Measurements from ENCODE around the gene TRMT5.
A peak's percentile ranks its signal among the peaks of the same experiment; 100 is the strongest.

Gene TRMT5, protein sequence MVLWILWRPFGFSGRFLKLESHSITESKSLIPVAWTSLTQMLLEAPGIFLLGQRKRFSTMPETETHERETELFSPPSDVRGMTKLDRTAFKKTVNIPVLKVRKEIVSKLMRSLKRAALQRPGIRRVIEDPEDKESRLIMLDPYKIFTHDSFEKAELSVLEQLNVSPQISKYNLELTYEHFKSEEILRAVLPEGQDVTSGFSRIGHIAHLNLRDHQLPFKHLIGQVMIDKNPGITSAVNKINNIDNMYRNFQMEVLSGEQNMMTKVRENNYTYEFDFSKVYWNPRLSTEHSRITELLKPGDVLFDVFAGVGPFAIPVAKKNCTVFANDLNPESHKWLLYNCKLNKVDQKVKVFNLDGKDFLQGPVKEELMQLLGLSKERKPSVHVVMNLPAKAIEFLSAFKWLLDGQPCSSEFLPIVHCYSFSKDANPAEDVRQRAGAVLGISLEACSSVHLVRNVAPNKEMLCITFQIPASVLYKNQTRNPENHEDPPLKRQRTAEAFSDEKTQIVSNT

DNA sequence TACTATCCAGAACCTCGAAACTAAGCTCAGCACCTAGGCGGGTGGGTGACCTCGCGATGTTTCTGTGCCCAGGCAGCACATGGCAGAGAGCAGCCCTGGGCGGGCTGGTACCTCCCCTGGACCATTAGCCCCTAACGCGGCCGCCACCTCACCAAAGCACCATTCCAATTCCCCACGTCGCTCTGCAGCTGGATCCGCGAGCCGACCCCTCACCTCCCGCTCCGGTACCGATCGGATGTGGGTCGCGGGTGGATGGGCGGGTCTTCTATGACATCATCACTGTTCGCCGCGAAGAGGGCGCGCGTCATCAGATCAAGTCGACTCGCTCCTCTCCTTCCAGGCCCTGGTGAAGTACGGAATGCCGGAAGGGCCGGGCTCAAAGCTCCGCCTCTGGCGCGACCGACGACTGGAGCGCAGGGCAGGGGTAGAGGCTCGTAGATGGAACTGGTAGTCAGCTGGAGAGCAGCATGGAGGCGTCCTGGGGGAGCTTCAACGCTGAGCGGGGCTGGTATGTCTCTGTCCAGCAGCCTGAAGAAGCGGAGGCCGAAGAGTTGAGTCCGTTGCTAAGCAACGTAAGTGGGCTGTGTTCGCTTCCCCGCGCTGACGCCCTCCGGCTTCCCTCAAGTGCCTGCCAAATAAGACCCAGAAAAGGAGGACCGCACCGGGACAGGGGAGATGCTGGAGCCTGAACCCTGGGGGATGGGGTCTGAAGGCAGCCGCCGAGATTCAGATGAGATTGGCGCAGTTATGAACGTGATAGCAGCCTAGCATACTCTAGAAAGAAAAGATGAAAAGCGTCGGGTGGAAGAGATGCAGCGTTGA lies at the start of gene TRMT5, which contains the start of gene SLC38A6:
Gene TRMT5 (minus strand): TSS at position 269 of the 822 bp plus-strand sequence. CDS start 106 bp downstream, at position 163.
Gene SLC38A6 (plus strand): TSS at position 435 of the 822 bp plus-strand sequence. CDS start 33 bp downstream, at position 468.
- peak; percentile 95 for DNase-seq

DNA sequence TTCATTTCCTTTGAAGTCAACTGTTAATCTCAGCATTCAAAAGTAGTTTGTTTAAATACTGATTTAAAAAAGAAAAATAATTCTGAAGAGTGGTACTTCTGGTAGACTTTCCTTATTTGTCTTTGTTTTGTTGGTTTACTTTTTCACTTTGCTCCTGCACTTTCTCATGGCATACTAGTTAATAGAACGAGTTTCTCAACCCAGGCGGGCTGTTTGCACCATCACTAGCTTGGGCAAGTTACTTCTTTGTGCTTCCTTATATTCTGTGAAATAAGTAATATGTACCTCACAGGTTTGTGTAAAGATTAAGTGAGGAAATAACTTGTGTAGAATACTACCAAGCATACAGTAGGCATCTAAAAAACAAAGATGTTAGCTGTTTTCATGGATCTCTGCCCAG lies 45.6 kb upstream of the TRMT5 start:
- no peak for DNase-seq

DNA sequence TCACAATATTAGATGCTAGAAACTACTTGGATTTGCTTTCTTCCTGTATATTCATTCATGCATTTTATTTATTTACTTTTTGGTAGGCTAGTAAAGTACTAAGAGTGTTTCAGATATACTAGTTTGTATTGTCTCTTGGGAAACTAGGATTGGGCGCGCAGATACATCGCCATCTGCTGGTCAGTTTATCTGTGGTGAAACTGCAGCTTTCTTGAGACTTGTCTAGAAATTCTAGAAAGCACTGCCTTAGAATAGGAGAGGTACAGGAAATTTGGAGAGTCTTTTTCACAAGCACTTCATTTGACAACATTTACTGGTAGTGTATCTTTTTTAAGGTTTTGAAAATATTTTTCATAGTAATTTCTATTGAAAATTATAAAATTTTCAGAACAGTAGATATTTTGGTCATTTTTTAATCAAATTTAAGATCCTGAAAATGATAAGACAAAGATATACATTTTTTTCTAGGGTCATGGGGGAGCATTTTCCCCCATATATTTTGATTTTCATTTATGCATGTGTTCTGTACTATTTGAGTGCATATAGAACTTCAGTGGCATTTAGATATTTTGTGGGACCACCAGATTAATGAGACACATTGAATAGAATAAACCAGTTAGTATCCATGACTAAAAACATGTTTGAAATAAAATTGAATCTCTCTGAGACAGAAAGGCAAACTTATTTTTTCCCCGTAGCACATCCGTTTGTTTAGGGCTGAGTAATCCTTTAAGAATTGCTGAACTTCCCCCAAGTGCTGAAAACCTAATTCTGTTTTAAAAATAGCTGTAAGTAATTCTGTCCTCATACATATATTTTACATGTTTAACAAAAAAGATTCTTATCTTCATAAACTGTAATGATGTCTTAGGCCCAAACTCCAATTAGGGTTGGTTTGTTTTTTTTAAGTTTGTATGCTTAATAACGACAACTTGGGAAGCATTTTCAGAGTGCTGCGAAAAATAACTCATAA lies 44.7 kb upstream of the TRMT5 start:
- peak; percentile 74 for DNase-seq

DNA sequence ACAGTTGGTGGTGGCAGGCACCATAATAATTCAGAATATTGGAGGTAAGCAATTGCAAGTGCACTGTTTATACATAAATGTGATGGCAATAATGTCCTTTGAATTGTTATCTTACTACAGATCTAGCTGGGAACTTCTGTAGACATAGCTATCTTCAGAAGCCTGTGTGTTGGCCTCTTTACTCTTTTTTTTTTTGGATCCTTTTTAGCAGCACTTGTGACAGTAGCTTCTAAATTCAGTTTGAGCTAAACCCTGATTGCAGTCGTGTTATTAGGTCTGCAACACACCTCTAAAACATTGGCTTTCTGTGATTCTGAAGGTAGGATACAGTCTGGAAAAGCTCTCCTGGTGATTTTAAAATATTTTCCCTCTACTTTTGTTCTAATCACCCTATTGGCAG lies 38.7 kb upstream of the TRMT5 start:
- DNase-seq, result no peak

DNA sequence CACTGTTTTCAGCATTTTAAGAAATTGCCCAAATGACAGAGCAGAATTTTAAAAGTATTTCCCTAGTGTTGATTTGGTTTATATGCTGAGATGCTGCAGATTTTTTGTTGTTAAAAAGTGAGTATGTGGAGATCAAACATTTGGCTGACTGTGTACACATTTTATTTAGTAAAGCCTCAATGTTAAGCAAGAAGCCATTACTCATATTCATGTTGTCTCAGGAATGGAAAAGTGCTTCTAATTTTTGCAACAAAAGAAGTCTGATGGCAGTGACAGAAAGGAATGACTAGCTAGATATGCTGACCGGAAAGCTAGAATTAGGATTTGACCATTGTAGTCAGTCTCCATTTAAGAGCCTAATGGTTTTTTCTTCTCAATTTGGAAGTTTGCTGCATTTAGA lies 22.7 kb upstream of the TRMT5 start:
- DNase-seq, result no peak

DNA sequence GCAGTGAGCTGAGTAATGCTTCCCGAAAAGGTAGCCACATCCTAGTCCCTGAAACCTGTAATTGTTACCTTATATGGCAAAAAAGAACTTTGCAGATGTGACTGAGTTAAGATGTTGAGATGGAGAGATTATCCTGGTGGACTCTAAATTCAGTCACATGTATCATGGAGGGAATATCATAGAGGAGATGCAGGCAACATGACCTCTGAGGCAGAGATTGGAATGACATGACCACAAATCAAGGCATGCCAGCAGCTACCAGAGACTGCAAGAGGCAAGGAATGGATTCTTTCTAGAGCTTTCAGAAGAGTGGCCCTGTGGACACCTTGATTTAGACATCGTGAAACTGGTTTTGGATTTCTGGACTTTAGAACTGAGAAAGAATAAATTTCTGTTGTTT lies 18.7 kb upstream of the TRMT5 start:
- no peak for DNase-seq

DNA sequence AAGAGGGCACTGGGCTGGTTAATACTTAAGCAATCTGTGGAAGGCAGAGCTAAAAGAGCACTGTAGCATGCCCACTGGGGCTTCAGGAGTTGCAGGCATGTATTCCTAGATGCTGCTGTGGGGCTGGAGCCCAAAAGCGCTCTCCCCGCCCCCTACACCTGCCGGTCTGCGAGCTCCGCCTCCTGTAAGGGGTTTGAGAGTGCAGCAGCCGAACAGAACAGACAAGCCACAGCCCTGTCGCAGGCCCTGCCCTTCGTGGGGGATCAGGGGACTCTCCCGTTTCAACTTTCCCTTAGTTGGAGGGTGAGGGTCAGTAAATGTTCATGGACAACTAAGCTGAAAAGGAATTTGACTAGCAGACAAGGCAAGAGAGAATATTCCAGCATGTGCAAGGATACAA lies 17.7 kb upstream of the TRMT5 start:
- DNase-seq, result no peak

DNA sequence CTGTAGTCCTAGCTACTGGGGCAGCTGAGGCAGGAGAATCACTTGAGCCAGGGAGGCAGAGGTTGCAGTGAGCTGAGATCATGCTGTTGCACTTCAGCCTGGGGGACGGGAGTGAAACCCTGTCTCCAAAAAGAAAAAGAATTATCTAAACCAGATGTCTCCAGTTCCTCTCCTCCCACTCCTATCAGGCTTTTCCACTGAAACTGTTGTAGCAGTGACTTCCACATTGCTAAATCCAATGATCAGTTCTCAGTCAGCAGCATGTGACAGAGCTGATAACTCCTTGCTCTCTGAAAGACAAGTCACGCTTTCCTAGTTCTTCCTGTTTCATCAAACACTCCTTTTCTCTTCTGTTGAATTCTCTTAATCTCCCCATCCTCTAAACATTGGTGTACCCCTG lies 8.7 kb upstream of the TRMT5 start:
- DNase-seq, result no peak

DNA sequence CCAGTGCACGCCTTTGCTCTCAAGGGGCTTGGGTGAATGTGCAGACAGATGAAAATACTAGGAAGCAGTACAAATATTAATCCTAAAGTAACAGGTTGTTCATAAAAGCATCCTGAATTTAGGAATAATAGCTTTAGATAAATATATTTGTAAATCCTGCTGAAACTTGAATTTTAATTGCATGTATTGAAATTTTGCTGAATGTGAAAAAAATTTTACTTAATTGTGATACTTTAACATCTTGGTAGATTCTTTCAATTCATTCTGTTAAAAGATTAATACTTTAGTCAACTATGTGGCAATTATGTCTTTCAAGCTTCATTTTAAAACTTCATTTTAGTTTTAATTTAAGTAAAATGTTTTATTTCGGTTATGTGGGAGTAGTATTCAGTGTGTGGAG lies 5.6 kb upstream of the TRMT5 start:
- no peak for DNase-seq

DNA sequence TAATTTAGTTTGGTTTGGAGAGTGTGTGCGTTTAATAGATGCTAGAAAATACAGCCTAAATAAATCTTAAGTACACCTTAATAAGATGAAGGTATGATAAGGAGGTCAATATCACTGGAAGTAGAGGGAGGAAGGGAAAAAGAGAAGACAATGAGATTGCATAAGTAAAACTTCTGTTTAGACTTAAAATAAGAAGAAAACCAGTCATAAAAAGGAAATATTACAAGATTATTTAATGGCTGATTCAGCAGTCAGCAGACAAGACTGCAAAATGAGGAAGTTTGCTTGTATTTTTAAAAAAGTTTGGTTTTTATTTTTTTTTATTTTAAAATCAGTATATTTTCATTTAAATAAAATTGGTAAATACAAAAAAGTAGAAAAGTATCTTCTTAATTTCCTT lies 3.3 kb upstream of the TRMT5 start:
- DNase-seq, result no peak

DNA sequence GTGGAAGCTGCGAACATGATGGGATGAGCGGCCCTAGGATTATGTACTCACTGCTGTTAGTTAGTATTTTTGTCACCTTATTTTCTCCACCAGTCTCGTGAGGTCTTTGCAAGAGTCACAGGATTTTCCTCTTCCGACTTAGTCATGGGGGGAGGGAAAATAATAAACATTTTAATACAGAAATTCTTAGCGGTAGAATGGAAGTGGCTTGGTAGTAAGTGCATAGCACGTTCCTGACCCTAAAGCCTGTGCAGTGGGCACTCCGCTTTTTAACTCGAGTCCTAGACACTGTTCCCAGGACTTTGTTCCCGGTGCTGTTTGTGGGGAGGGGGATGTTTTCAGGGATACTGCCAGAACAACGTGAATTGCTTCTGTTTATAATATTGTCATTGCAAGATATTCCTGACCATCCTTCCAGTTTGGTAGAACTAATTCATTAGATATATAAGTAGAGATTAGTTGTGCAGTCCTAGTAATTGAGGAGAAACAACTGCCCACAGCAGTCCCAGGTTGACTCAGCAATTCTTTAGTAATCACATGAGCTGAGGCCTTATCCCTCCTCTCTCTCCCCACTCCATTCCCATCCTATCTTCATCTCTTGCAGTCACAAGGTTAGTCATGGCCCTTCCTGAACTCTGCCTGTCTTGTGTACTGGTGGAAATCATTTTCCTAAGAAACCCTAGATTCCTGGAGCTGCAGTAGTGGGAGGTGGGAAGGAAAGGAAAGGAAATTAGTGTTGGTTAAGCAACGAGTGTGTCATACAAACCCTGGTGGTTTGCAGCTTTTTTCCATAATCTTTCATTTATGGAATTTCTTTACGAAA lies 965 bp upstream of the TRMT5 start:
- no peak for DNase-seq

DNA sequence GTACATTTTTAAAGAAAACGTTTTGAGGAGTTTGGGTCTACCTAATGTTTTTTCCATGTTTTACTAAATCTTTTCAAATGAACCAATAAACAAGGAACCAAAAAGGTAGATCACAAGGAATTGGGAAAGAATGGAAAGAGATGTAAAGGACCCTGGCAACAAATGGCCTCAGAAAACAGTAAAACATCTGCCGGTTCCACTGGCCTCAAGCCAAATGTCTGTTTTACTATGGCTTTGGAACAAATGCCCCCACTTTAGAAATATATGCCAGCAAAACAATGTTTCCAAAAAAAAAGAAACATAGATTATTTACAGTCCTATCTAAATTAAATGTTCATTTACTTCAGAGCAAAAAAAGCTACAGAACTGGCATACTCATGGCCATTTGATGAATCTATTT lies 3.0 kb downstream of the TRMT5 start:
- peak; percentile 1 for DNase-seq

DNA sequence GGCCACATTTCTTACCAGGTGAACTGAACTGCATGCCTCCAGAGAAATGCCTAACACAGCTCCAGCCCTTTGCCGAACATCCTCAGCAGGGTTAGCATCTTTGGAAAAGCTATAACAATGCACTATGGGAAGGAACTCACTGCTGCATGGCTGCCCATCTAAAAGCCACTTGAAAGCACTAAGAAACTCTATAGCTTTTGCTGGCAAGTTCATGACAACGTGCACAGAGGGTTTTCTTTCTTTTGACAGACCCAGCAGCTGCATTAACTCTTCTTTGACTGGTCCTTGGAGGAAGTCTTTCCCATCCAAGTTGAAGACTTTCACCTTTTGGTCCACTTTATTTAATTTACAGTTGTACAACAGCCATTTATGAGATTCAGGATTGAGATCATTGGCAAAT lies 5.3 kb downstream of the TRMT5 start:
- no peak for DNase-seq

DNA sequence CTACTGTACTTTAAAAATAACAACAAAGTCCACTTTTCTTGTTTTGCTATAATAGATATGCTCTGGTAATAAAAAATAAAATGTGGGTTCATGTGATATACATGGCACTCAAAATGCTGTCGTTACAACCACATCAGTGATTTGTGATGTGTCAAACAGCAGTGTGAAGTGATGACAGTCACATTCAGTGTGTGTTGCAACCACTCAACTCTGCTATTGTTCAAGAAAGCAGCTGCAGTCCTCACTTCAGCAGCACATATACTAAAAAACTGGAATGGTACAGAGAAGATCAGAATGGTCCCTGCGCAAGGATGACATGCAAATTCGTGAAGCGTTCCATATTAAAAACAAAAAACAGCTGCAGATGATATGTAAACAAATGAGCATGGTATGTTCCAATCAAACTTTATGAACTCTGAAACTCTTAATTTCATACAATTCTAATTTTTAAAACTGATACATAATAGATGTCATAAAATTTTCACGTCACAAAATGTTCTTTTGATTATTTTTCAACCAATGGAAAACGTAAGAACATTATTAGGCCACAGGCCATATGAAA lies 6.7 kb downstream of the TRMT5 start:
- DNase-seq, result no peak

DNA sequence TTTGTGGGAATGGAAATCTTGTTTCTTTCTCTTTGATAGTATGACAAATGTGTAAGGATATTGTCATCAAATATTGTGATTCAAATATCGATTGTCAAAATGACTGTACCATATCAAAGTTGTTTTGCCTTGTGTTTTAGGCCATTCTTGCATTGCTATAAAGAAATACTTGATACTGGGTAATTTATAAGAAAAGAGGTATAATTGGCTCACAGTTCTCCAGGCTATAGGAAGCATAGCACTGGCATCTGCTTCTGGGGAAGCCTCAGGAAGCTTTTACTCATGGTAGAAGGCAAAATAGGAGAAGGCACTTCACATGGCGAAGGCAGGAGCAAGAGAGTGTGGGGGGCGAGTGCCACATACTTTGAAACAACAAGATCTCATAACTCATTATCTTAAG lies 7.8 kb downstream of the TRMT5 start:
- DNase-seq, result no peak

DNA sequence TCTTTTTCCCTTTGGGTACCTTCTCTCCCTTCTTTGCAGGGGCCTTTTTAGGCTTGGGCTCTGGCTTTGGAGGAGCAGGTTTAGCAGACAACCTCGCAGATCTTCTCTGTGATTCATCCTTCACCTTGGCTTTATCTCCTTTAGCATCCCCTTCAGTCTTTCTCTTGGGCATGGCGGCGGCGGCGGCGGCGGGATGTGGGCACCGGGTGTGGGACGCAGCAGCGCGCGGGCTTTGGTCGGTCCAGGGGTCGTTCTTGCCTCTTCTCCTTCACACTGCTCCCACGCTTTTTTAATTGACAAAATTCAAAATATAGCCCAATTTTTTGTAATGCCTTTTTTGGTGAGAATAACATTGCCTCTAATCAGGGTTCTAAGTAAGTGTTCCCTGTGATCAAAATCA lies 8.6 kb downstream of the TRMT5 start:
- no peak for DNase-seq

DNA sequence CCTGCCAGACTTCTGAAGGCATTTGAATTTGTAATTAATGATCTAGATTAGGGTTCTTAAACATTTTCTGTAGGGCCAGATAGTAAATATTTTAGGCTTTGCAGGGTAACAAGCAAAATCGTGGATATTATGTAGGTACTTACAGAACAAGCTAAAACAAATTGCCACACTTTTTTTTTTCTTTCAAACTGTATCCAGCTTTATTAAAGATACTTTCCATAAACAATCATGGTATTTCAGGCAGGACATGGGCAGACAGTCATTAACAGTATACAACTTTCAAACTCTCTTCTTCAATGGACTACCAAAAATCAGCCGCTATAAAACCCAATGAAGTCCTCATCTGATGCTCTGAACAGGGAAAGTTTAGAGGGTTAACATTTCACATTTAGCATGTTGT lies 9.6 kb downstream of the TRMT5 start:
- DNase-seq, result no peak

DNA sequence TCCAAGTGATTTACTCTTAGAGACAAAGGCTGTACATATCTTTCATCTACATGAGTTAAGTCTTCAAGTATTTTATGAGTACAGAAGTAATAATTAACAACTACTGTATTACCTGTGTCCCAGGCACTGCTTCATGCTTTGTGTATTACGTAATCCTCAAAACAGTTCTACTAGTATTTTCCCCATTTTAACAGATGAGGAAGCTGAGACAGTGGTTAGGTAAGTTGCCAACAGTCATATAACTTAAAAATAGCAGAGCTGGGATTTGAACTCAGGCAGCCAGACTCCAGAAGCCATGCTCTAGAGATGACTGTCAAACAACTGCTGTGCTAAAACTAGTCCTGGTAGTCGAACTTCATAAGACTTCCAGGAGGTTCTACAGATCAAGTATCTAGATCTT lies 10.7 kb downstream of the TRMT5 start:
- no peak for DNase-seq

DNA sequence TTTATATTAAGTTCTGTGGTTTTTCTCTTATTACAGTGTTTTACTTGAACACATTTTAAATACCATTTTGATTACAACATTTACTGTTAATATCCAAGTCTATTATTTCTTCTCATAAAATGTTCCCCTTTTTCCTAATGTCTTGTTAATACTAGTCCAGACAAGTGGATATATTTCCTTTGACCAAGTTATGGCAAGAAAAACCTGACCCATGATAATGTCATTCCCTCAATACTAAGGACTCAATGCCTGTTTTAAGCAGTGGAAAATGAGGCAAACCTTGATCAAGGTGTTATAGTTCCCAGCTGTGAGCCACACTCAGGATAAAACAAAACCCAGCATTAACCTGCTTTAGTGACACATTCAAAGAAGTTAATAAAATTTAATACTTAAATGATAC lies 12.2 kb downstream of the TRMT5 start:
- DNase-seq, result no peak

DNA sequence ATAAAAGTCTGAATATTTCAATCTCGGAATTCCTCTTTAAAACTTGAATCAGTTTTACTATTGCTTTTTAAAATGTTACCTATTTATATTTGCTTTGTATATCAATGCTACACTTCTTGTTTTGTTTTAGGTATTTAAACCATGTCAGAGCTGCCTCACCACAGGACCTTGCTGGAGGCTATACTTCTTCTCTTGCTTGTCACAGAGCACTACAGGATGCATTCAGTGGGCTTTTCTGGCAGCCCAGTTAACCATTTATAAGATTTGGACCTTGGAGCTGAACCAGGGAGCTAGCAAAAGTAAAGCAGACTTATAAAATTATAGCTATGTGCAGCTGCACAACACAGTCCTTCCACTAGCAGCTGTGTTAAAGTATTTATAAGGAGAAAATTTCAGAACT lies 12.8 kb downstream of the TRMT5 start:
- DNase-seq, result no peak

DNA sequence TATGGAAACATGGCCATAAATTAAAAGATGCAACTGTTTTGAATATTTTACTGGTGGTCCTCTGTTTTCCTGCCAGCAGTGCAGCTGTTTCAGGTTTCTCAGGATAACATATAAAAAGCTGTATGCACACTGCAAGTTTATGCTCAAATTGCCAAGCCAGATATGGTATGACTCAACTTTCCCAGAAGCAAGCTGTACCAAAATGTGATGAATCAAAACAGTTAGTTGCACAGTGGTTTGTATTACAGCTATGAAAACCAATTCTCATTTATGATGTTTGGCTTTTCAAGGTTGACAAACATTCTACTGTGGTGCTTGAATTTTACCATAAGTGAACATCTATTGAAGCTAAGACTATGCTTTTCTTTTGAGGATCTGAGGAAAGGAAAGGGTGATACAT lies 15.5 kb downstream of the TRMT5 start:
- DNase-seq, result no peak

DNA sequence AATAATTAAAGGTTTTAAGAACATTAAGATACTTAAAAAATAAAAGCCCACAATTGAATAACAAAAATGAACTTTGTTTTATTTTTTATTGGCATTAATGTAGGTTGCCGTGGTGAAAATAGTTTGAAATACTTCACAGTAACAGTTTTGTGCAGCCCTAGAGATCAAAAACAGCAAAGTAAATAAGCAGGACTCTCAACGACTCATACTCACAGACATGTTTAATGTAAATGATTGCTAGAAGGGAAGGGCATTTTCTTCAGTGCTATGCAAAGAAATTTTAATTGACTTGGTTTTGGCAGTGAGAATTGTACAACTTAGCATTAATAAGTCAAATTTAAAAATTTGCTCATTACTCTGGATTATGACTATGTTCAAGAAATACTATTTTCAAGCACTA lies 16.0 kb downstream of the TRMT5 start:
- no peak for DNase-seq
